Activated T-cell treated with anti-CD3 and anti-CD28 coated beads, Interleukin-2, amount 50 U/mL, for 24 hours (primary cell): Measurements from ENCODE around the gene ZCWPW1.
"Not testable (repeated sequence)": the region's sequence is repeated elsewhere in the genome, so short reads cannot be mapped to it uniquely, and the experiment has no call there.

Experiments used
- DNase-seq: peaks from one replicate; pipeline ENCODE4 v3.0.0-alpha.2; 2020
- H3K27ac Mint-ChIP-seq: 2 replicates; pipeline ENCODE4 v1.8.0; 2020; ENCODE audit warnings: mild to moderate bottlenecking, mixed read lengths
- H3K27me3 Mint-ChIP-seq: 2 replicates; pipeline ENCODE4 v1.8.0; 2020; ENCODE audit warnings: mixed read lengths
- H3K36me3 Mint-ChIP-seq: 2 replicates; pipeline ENCODE4 v1.8.0; 2020; ENCODE audit warnings: low read depth, mixed read lengths
- H3K4me1 Mint-ChIP-seq: 2 replicates; pipeline ENCODE4 v1.8.0; 2020; ENCODE audit warnings: low read depth, mixed read lengths
- H3K4me3 Mint-ChIP-seq: 2 replicates; pipeline ENCODE4 v1.8.0; 2020; ENCODE audit warnings: mild to moderate bottlenecking, moderate library complexity, mixed read lengths
- H3K9me3 Mint-ChIP-seq: 2 replicates; pipeline ENCODE4 v1.8.0; 2020; ENCODE audit warnings: mixed read lengths

Gene ZCWPW1

GRCh38 chr7:100465702-100466311 is 37.3 kb upstream of the ZCWPW1 start:
- no peak for DNase-seq
- Mint-ChIP-seq H3K27ac (no peak overlapping the region), H3K4me1 (peaks cover 14% of the 10 kb centered on the region), H3K9me3 (no peaks in the 10 kb centered on the region), H3K36me3 (peaks cover 53% of the 10 kb centered on the region), H3K4me3 (no peak overlapping the region), H3K27me3 (no peaks in the 10 kb centered on the region)

GRCh38 chr7:100465299-100465698 is 36.8 kb upstream of the ZCWPW1 start:
- Mint-ChIP-seq H3K9me3 (no peaks in the 10 kb centered on the region), H3K4me3 (no peak overlapping the region), H3K27ac (no peak overlapping the region)

GRCh38 chr7:100464791-100465190 is 36.3 kb upstream of the ZCWPW1 start:
- Mint-ChIP-seq H3K36me3 (peaks cover 47% of the 10 kb centered on the region), H3K4me1 (peaks cover 6% of the 10 kb centered on the region), H3K27ac (peak overlapping the region; percentile 14), H3K9me3 (no peaks in the 10 kb centered on the region), H3K27me3 (no peaks in the 10 kb centered on the region), H3K4me3 (no peak overlapping the region)
- no peak for DNase-seq

More at GRCh38 chr7:100465299-100465698, 36.8 kb upstream of the ZCWPW1 start:
- Mint-ChIP-seq H3K27me3 (no peaks in the 10 kb centered on the region), H3K4me1 (peaks cover 10% of the 10 kb centered on the region), H3K36me3 (peaks cover 52% of the 10 kb centered on the region)
- DNase-seq, result no peak

- Mint-ChIP-seq H3K27me3 (no peaks in the 10 kb centered on the region), H3K4me1 (peaks cover 2% of the 10 kb centered on the region), H3K36me3 (peaks cover 49% of the 10 kb centered on the region), H3K9me3 (no peaks in the 10 kb centered on the region), H3K27ac (peak within 1 kb of the TSS; percentile 57), H3K4me3 (no peak within 1 kb of the TSS)
- DNase-seq, result no peak
These were observed 35.7 kb upstream of the ZCWPW1 start, which contains the start of gene SPACDR for GRCh38 chr7:100464210-100464660. SPACDR (minus strand) TSS chr7:100464260; CDS start chr7:100464025, 235 bp downstream.

GRCh38 chr7:100457033-100457432 is 28.5 kb upstream of the ZCWPW1 start:
- Mint-ChIP-seq H3K36me3 (peaks cover 19% of the 10 kb centered on the region), H3K27ac (no peak overlapping the region), H3K27me3 (no peaks in the 10 kb centered on the region), H3K9me3 (no peaks in the 10 kb centered on the region), H3K4me1 (peaks cover 15% of the 10 kb centered on the region), H3K4me3 (no peak overlapping the region)
- no peak for DNase-seq

- H3K4me1 Mint-ChIP-seq, result peaks cover 15% of the 10 kb centered on the region
- no peaks in the 10 kb centered on the region for H3K9me3 Mint-ChIP-seq
- H3K36me3 Mint-ChIP-seq, result peaks cover 18% of the 10 kb centered on the region
- H3K4me3 Mint-ChIP-seq, result no peak overlapping the region
- no peaks in the 10 kb centered on the region for H3K27me3 Mint-ChIP-seq
- DNase-seq, result no peak
- H3K27ac Mint-ChIP-seq, result no peak overlapping the region
These were observed 28.1 kb upstream of the ZCWPW1 start for GRCh38 chr7:100456562-100456961.

GRCh38 chr7:100455206-100455605 is 26.7 kb upstream of the ZCWPW1 start:
- Mint-ChIP-seq H3K27ac (no peak overlapping the region), H3K36me3 (peaks cover 10% of the 10 kb centered on the region), H3K4me3 (no peak overlapping the region)

GRCh38 chr7:100453854-100454253 is 25.4 kb upstream of the ZCWPW1 start:
- H3K9me3 Mint-ChIP-seq, H3K36me3 Mint-ChIP-seq, H3K27ac Mint-ChIP-seq, H3K4me3 Mint-ChIP-seq, H3K27me3 Mint-ChIP-seq, DNase-seq: not testable (repeated sequence)
- peaks cover 22% of the 10 kb centered on the region for H3K4me1 Mint-ChIP-seq

More at GRCh38 chr7:100455206-100455605, 26.7 kb upstream of the ZCWPW1 start:
- Mint-ChIP-seq H3K9me3 (no peaks in the 10 kb centered on the region), H3K4me1 (peaks cover 21% of the 10 kb centered on the region), H3K27me3 (no peaks in the 10 kb centered on the region)
- DNase-seq, result no peak

GRCh38 chr7:100452513-100452912 is 24.0 kb upstream of the ZCWPW1 start:
- Mint-ChIP-seq H3K27ac (no peak overlapping the region), H3K4me1 (peaks cover 18% of the 10 kb centered on the region), H3K9me3 (no peaks in the 10 kb centered on the region), H3K27me3 (no peaks in the 10 kb centered on the region), H3K4me3 (no peak overlapping the region), H3K36me3 (no peaks in the 10 kb centered on the region)
- DNase-seq, result no peak

GRCh38 chr7:100449190-100449795 is 20.8 kb upstream of the ZCWPW1 start:
- no peak for DNase-seq
- Mint-ChIP-seq H3K36me3 (no peaks in the 10 kb centered on the region), H3K9me3 (no peaks in the 10 kb centered on the region), H3K27me3 (no peaks in the 10 kb centered on the region), H3K4me1 (peaks cover 16% of the 10 kb centered on the region), H3K4me3 (no peak overlapping the region), H3K27ac (peak overlapping the region; percentile 6)

GRCh38 chr7:100447363-100447762 is 18.9 kb upstream of the ZCWPW1 start:
- DNase-seq, H3K4me3 Mint-ChIP-seq, H3K36me3 Mint-ChIP-seq, H3K27ac Mint-ChIP-seq, H3K27me3 Mint-ChIP-seq, H3K9me3 Mint-ChIP-seq: not testable (repeated sequence)
- peaks cover 20% of the 10 kb centered on the region for H3K4me1 Mint-ChIP-seq

GRCh38 chr7:100446040-100446439 is 17.5 kb upstream of the ZCWPW1 start:
- H3K4me1 Mint-ChIP-seq, result peaks cover 20% of the 10 kb centered on the region
- H3K27ac Mint-ChIP-seq, result peak overlapping the region; percentile 52
- no peak overlapping the region for H3K4me3 Mint-ChIP-seq
- no peaks in the 10 kb centered on the region for H3K36me3 Mint-ChIP-seq
- no peaks in the 10 kb centered on the region for H3K27me3 Mint-ChIP-seq
- no peaks in the 10 kb centered on the region for H3K9me3 Mint-ChIP-seq
- DNase-seq, result no peak

- H3K27ac Mint-ChIP-seq, result peak overlapping the region; percentile 85
- H3K27me3 Mint-ChIP-seq, result no peaks in the 10 kb centered on the region
- H3K4me3 Mint-ChIP-seq, result no peak overlapping the region
These were observed 16.1 kb upstream of the ZCWPW1 start for GRCh38 chr7:100444311-100445278.

GRCh38 chr7:100443096-100443840 is 14.8 kb upstream of the ZCWPW1 start:
- DNase-seq, result peak; percentile 21
- Mint-ChIP-seq H3K27me3 (no peaks in the 10 kb centered on the region), H3K9me3 (no peaks in the 10 kb centered on the region), H3K4me1 (peaks cover 12% of the 10 kb centered on the region), H3K4me3 (no peak overlapping the region), H3K27ac (peak overlapping the region; percentile 22), H3K36me3 (no peaks in the 10 kb centered on the region)

More at GRCh38 chr7:100444311-100445278, 16.1 kb upstream of the ZCWPW1 start:
- DNase-seq, result peak; percentile 37
- Mint-ChIP-seq H3K36me3 (no peaks in the 10 kb centered on the region), H3K4me1 (peaks cover 12% of the 10 kb centered on the region), H3K9me3 (no peaks in the 10 kb centered on the region)
